HG03520 (cell line): ENCODE data around the gene SMYD3.

Experiments used
- ATAC-seq: cut with Tn5 transposase; IDR thresholded peaks from one replicate; pipeline ENCODE4 v1.9.1; 2021; ENCODE audit warnings: mild to moderate bottlenecking, moderate library complexity; ENCODE audit not compliant: unreplicated experiment

The SMYD3 gene

GRCh38 chr1:246516126-246516525 lies 9.0 kb upstream of the SMYD3 start:
- no peak for ATAC-seq

- no peak for ATAC-seq
These were observed 8.4 kb upstream of the SMYD3 start for GRCh38 chr1:246515390-246516005.

DNA sequence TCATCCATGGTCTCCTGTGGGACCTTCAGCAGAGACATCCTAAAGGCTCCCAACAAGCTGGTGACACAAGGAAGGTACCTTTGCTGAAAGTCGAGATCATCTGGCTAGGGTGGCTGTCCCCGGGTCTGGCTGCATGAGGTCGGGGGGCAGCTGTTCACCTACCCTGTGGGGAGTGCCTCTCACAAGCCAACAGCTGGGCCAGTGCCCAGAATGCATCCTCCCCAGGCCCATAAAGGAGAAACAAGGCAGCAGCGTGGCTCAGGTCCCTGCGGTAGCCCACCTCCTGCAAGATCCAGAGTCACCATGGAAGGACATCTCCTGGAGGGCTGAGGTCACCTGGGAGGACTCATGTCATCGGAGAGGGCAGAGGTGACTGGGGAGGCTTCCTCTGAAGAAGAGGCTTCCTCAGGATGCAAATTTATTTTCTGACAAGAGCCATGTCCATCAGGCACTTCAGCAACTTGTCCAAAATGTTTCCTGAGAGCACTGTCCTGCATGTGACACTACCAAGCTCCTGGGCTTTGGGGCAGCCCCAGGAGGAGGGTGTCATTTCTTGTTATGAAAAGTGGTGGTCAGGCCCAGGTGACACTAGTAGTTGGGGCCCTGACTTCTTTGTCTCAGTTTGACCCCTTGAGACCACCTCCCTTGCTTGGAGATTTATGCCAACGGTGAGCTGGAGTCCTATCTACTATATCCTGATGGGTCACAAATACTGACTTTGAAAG lies 6.7 kb upstream of the SMYD3 start:
- no peak for ATAC-seq

DNA sequence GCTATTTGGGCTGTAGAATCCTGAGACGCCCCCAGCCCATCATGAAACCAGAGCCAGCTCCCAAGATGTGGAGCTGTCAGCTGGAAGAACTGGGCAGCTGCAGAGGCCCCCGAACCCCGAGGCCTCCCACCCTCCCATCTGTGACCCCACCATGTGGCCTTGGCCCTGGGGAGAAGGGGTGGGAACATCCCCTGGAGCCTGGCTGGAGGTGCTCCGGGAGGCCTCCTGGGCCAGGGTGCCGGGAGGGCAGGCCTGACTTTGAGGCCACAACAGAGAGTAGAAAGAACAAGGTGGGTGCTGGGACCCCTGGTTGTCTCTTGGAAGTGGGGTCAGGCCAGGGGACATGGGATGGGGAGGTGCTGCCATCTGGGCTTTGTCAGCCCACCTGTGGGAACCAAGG lies 6.0 kb upstream of the SMYD3 start:
- ATAC-seq, result no peak

- ATAC-seq, result no peak
These were observed 5.6 kb upstream of the SMYD3 start for GRCh38 chr1:246512635-246513034.

DNA sequence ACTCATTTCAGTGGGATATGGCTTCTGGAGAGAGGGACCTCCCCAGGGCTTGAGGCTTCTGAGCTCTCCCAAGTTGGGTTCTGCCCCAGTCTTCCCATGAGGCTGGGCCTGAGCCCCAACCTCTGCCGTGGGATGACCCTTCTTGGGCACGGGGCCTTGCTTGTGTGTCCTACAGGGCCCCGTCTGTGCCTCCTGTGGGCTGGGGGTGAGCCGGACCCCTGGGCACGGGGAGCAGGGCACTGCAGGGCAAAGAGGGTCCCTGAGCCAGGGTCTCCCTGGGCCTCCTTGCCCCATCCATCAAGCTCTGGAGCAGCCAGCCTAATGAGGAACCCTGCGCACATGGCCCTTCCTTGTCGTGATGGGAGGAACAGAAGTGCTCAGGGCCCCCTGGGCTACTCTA lies 5.2 kb upstream of the SMYD3 start:
- ATAC-seq, result no peak

DNA sequence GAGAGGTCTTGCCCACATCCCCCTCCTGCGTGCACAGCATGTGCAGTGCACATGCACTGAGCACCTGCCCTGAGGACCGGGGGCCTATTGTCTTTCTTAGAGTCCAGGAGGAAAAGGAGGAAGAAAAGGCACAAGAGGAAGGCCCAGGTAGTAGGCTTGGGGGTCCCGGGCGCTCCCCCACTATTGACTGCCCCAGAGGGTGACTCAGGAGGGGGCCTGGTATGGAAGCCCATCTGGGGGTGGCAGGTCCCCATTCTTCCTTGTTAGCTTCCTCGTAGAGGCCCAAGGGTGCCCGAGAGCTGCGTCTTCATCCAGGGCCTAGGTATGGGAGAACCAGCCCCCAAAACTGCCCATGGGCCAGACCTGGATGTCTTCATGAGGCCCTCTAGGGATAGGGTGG lies 4.1 kb upstream of the SMYD3 start:
- ATAC-seq, result no peak

- ATAC-seq, result no peak
These were observed 3.3 kb upstream of the SMYD3 start for GRCh38 chr1:246510147-246511030.

GRCh38 chr1:246508897-246509688 lies 2.0 kb upstream of the SMYD3 start:
- no peak for ATAC-seq

DNA sequence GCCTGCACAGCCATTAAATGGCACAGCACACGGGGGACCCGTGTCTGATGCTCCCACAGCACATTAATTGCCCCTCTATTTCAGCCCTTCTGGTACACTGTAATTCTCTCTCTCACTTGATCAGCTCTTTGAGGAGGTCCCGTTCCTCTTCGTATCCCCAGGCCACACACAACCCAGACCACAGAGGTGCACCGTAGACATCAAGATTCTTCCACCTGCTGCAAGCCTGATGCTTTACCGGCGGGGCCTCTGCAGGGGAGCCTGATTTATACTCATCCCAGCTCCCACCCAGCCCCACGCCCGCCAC lies 759 bp downstream of the SMYD3 start:
- peak; percentile 17 for ATAC-seq

DNA sequence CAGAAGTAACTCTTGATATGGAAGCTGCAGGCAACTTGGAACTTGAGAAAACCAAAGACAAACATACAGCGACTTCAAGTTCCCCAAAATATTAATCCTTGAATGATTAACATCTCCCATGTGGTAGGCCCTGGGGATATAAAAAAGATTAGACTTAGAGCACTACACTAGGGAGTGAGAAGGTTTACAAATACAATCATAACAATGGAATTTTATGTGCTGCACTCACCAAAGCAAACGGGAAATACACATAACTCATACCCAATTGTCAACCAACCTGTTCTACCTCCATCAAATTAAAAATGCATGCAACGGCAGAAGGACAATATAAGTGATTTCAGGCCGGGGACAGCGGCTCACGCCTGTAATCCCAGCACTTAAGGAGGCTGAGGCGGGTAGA lies 3.7 kb downstream of the SMYD3 start:
- ATAC-seq, result no peak

DNA sequence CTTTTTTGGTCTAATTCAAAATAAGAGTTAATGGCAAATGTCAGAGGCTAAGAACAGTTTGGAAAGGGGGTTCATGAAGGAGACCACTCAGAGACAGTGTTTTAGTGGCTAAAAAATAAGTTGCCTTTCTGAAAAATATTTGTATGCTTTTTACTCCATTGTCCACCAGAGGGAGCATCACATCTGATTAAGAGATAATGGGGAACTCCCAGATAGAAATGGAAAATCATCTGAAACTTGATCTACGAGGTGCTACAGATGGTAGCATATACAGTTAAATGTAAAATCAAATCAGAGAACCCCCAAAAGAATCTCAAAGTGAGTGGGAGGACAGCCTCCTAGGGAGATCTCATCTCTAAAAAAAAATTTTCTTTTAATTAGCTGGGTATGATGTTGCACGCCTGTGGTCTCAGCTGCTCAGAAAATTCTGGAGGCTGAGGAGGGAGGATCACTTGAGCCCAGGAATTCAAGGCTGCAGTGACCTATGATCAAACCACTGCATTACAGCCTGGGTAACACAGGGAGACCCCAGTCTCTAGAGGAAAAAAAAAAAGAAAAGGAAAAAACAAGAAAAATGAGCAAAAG lies 9.7 kb downstream of the SMYD3 start:
- ATAC-seq, result peak; percentile 66

DNA sequence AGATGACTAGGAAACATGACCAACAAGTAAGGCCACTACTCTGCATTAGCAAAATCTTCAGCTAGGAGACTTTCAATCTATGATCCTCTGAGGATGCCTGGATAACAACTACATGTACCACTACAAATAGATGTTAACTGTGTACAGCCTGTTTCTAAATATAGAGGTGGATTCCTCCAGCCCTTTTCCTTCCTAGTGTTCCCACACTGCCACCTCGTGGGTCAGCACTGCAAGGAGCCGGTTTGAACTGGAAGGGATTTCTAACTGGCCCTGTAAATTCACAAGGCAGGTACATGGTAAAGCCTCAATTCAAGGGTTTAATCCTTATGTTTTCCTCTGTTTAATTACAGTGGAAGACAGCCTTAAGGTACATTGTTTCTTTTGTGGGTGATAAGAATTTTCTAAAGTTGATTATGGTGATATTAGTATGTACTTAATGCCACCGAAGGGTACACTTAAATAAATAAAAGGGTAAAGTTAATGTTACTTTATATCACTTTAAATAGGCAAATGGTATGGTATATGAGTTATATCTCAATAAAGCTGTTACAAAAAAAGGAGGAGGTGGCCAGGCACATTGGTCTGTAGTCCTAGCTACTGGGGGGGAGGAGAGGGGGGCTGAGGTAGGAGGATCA lies 14.4 kb downstream of the SMYD3 start:
- ATAC-seq, result no peak

DNA sequence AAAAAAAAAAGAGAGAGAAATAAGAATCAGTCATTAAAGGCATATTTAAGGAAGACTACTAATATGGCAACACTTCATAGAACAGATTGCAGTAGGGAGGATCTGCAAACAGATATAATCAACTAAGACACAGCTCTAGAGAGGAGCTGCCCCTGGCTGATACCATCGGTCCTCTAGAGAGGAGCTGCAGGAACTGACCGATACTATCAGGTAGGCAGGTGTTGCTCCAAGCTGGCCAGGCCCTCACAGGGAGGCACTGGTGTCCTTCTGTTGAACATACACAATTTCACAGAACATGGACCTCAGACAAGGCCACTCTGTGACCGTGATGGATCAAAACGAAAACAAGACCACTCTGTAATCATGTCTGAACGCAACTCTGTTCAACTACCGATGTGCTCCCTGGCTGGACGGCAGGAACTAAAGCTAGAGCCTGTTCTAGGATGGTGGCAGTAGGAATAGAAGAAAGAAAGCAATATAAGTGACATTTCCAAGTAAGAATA lies 15.5 kb downstream of the SMYD3 start:
- no peak for ATAC-seq

DNA sequence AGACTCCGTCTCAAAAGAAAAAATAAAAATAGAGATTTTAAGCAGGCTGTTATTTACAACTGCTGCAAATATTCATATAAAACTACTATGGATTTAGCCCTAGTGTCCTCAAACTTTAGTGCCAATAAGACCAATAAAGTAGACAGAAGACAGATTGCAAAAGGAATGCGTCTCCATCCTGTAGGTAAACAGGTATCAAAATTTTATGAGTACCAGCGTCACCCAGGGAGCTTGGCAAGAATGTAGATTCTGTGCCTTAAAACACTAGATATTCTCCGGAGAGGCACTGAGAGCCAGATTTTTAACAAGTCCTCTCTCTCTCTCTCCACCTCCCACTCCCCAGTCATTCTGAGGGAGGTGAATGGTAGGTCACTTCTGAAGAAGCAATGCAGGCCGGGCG lies 18.4 kb downstream of the SMYD3 start:
- no peak for ATAC-seq

DNA sequence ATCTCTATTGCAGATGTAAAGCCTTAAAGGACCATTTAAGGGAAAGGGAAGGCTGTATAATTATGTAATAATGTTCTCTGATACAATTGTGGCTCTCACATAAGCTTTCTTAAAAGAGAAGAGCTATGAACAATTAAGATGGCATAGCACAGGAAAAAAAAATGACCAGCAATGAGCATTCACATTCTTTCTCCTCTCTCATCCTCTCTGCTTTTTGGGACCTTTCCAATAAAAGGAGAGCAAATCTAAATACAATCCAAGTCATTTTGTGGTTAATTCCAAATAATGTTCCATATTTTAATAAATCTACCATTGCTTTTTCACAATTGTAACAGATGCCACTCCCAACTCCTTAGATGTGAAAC lies 23.5 kb downstream of the SMYD3 start:
- ATAC-seq, result no peak

DNA sequence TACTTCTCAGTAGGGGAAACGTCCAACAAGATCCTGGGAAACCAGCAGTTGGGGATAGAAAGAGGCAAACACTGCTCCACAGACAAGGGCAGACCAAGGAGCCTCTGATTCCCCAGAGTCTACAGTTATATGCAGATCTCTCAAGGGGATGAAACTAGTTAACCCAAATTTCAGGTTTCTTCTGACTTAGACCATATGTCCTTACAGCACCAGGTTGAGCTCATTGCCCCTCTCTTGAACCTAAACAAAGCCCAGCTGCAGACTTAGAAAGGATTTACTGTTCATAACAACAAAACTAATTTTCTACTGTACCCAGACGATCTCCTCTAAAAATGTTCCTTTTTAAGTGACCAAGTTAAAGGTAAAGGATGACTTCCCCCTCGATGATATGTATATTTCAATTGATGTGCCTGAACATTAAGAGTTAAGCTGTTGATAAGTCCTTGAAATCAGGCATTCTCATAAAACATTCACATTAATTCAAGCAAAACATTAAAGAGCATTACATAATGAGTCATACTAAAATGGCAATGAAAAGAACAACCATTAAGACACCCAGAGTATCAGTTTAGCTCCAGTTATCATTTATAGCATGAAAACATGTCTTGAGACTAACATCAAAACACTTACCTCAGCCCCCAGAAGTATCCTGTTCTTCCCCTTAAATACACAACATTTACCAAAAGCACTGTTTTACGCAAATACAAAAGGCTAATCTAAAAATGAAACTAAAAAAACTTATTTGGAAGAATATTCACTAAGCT lies 24.1 kb downstream of the SMYD3 start:
- ATAC-seq, result peak; percentile 56

- no peak for ATAC-seq
These were observed 28.0 kb downstream of the SMYD3 start for GRCh38 chr1:246479061-246479460.

GRCh38 chr1:246477634-246478033 lies 29.4 kb downstream of the SMYD3 start:
- no peak for ATAC-seq

- ATAC-seq, result no peak
These were observed 30.3 kb downstream of the SMYD3 start for GRCh38 chr1:246476771-246477170.
